HG02798 (cell line): Measurements from ENCODE around the gene TMEM31.

ENCODE experiments used
- ATAC-seq: cut with Tn5 transposase; IDR thresholded peaks from one replicate; pipeline ENCODE4 v1.9.1; 2021; ENCODE audit warnings: mild to moderate bottlenecking; ENCODE audit not compliant: unreplicated experiment, poor library complexity

TMEM31 gene

GRCh38 chrX:103710609-103711008, at the start of gene TMEM31:
Gene TMEM31 (plus strand): TSS chrX:103710909. CDS start chrX:103712259, 1,350 bp downstream.
- ATAC-seq = no peak

- no peak for ATAC-seq
Observed at GRCh38 chrX:103663981-103664762, 46.5 kb upstream of the TMEM31 start.

- ATAC-seq = no peak
Observed at GRCh38 chrX:103666202-103667107, 44.3 kb upstream of the TMEM31 start.

GRCh38 chrX:103669745-103670144, 41.0 kb upstream of the TMEM31 start:
- no peak for ATAC-seq

DNA sequence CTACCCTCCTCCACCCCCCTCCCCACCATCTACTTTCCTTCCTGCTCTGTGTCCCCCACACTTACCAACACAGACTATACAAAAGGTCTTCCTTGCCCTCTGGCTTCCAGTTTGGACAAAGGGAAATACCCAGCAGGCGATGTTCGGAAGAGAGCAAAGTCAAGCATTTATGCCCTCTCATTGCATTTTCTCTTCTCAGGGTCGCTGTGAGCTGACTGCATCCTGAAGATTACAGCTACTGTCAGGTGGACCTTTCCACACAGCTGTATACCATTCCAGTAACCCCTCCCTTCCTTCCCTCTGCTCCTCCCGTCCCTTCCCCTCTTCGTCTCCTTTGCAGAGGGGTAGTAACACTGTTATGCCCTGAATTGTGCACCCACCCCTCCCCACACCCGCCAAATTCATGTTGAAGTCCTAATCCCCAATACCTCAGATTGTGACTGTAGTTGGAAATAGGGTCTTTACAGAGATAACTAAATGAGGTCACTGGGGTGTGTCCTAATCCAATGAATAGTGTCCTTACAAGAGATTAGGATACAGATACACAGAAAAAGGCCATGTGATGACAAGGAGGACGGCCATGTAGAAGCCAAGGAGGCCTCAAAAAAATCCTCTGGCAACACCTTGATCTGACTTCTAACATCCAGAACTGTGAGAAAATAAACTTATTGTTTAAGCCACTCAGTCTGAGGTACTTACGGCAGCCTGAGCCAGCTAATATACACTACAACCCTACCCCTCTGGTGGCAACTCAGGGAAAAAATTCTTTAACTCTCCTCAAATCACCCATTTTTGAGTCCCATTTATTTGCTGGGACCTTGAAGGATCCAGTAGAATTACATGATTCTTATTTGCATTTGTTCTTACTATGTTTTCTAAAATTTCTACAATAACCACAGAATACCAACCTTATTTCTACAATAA, 35.9 kb upstream of the TMEM31 start:
- ATAC-seq = no peak

DNA sequence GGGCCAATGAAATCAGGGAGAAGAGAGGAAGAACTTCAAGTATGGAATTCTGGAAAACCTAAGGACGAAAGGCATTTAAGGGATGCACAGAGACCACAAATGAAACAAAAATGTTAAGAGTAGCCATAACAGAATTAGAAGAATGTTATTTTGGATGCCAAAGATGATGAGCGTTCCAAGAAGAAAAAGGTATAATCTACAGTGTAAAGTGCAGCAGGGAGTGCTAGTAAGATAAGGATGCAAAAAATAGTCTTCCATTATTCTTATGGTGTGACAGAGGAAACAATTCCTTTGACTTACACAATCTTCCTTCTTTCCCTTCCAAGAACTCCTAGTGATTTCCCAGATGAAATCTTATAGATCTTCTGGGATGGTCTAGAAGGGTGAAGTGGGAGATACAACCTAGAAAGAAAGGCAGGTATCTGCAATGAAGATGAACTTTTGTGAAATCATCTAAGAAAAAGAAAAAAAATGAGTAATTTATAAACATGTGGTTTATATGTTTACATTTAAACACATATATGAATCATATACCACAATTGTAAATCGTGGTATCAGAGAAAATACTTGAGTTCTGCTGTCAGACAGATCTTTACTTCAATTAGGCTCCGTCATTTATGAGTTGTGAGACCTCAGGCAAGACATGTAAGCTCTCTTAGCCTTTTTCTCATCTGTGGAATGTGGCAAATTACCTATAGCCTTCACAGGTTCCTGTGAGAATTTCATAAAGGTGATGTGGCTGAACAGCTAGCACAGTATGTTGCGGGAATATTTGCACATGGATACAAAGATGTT, 32.3 kb upstream of the TMEM31 start:
- ATAC-seq = no peak

DNA sequence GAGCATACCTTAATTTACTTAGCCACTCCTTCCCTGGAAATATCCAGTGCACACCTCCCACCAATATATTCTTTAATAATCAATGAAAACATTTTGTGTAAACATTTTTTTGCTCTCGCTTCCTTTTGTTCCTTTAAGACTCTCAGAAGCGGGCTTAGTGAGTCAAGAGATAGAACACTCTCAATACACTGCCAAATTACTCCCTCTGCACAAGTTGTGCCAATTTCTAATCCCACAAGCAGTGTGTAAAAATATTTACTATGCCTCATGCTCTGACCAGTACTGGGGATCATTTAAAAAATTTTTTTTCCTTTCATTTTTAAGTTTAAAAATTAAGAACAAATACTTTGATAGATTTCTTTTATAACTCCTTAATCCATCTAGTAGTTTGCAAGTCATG, 29.3 kb upstream of the TMEM31 start:
- no peak for ATAC-seq

GRCh38 chrX:103685396-103685795, 25.3 kb upstream of the TMEM31 start:
- no peak for ATAC-seq

DNA sequence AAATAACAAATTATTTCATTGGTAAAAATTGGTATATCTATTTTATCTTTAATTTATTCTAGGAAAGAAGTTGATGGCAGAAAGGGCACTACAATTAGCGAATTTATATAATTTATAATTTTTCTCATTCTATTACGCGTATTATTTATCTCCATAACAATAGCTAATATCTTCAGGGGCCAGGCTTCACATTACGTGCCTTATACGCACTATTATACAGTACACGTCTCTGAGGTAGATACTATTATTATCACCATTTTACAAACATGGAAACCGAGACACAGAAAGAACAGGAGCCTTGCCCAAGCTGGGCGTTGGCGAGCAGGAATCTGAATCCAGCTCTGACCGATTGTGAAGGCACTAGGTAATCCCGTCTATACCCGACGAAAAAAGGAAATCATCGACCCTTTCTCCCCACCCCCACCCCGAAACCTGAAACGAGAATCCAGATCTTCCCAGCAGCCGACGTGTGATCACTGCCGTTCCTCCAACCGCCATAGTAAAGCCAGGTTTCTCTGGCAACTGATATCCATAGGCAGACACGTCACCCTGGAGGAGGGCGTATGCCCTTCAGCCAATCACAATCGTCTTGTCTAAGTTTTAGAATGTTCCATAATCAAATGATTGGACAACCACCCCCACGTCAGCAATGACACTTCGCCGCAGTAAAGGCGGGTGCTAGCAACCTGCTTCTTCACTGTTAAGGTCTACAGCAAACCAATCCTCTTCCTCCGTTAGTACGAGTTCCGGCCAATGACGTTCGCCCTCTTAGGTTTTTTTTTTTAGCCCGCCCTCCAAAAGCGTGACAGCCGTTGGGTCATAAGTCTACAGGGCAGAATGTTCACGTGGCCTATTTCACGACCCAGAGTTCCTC, 24.3 kb upstream of the TMEM31 start, which contains the start of gene MORF4L2:
MORF4L2 (minus strand) TSS at position 501 of the 874 bp plus-strand sequence. CDS start 9,672 bp downstream, outside the sequence.
- peak; percentile 93 for ATAC-seq

DNA sequence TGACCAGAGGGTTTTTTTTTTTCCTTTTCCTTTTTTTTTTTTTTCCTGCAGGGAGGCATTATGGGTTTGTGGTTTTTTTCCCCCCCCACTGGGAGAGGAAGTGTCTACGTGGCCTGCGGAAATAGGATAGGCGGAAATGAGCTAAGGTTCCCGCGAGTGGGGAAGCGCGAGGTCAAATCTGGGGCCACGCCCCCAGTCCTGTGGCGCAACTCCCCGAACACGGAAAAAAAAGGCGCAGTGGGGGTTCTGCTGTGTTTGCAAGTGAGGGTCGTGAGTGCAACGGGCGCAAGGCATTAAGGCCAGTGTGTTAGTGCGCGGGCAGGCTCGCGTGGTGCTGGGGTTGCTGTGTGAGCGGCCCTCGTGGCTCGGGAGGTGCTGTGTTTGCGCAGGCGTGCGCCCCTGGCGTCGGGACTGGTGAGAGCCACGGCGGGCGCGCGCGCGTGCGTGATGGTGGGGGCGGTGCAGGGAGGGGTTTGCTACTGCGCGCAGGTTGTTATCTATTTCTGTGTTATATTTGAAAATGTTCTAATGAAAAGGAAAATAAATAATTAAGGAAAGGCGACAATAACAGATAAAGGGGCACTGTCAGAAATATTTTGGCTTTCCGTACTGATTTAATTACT, 23.5 kb upstream of the TMEM31 start:
- ATAC-seq = peak; percentile 62

DNA sequence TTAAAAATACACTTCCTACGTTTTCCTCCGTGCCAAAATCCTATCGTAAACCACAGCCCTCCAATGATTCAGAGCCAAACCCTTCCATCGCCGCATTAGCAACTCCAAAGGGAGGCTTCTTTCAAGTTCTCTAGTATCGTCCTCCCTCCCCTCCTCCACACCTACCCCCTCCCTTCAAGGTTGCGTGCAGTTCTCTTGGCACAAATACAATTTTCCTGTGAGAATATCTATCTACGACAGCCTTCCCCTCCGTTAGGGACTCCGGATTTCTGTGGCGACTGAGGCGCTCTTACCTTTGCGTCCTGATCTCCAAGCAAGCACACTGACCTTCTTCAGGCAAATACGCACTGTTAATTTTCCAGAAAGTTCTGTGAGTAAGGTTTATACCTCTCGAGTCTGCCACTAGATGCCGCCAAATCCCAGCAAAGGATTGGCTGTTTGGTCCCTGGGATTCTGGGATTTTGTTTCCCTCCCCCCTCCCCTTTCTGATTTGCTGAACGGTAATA, 23.0 kb upstream of the TMEM31 start:
- ATAC-seq = no peak

DNA sequence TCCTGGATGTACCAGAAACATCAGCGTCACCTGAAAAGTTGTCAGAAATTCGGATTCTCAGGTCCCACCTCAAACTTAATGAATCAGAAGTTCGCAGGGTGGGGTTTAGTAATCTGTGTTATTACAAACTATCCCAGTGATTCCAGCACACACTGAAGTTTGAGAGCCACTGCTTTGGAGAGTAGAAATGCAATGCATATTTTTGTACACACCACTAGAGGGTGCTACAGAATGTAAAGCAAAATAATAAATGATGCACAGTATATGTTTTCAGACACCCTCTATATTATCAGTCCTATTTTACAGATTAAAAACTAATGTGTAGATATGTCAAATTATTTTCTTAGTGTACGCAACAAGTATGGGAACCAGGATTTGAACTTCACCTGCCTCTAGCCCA, 21.8 kb upstream of the TMEM31 start:
- no peak for ATAC-seq

DNA sequence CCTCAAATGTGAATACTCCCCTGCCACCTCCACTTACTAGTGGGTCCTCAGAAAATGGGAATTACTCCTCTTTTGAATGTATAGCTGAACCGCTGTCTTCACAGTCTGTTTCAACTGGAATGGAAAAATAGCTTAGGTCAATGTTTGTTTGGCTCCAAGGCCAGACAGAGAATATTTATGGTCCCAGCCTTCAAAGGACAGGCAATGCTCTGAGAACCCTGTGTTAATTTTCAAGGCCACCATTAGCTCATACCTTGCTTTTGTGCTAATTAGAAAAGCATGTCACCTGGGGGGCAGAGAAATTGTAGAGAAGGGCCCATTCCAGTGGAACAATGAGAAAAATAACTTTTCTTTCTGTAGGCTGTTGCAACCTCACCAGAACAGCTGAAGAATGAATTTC, 19.6 kb upstream of the TMEM31 start:
- ATAC-seq = no peak

- ATAC-seq = no peak
Observed at GRCh38 chrX:103697687-103698086, 13.0 kb upstream of the TMEM31 start.

DNA sequence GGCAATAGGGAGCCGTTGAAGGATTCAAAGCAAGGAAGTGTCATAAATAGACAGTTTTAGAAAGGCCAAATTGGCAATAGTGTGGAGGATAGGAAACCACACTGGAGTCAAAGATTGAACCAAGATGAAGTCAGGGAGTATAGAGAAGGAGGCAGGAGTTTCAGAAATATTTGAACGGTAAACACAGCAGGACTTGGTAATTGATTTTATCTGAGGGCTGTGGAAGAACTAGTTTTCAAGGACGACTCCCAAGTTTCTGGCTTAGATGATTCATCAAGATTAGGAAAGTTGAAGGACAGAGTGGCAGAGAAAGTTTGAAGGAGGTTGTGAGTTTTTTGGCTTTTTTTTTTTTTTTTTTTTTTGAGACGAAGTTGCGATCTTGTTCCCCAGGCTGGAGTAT, 11.5 kb upstream of the TMEM31 start:
- ATAC-seq = no peak

DNA sequence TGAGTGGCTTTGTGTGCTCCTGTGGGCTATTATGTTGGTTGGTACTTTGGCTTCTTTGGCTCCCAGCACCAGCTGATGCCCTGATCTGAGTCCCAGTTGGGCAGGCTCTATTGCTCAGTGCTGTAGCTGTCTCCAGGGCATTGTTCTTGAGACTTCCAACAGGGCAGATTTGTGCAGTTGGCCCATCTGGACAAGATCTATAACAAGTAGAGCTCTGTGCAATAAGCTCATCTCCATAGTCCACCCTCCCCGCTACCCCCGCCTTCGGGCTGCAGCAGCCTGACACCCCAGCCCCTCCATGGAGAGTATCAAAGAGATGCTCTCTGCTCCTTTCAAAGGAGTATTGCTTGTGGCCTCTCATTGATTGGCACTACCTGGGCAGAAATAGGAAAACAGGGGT, 5.8 kb upstream of the TMEM31 start:
- no peak for ATAC-seq

GRCh38 chrX:103716962-103717361, 6.3 kb downstream of the TMEM31 start:
- no peak for ATAC-seq

- ATAC-seq = no peak
Observed at GRCh38 chrX:103718120-103718519, 7.4 kb downstream of the TMEM31 start.
